HL-60 (cell line): Measurements from ENCODE around the gene STX2.

Experiments
- CTCF ChIP-seq: IDR thresholded peaks from one replicate; pipeline ENCODE4 v1.5.1; 2011; ENCODE audit warnings: low read length, control low read depth, inconsistent platforms; ENCODE audit not compliant: insufficient read depth
- POLR2AphosphoS5 ChIP-seq: IDR thresholded peaks from 2 replicates; pipeline ENCODE4 v1.6.1; 2012; ENCODE audit warnings: low read depth

- TF ChIP-seq POLR2AphosphoS5 (no peak), CTCF (no peak)
These were observed 40.2 kb upstream of the STX2 start for GRCh38 chr12:130879212-130879686.
